CD4-positive, alpha-beta T cell (primary cell): ENCODE data around the gene KPNB1. TPM values are rescaled to one million over a fixed set of nuclear protein-coding genes. Genes with fewer than 3 reads are reported as not detected.

Experiments used
- ATAC-seq: fragments of 200-7000 bp; cut with Tn5 transposase; one replicate; pipeline ENCODE4 v1.10.0; 2022; ENCODE audit warnings: mild to moderate bottlenecking; ENCODE audit not compliant: poor library complexity
- CTCF ChIA-PET: fragments of 350-600 bp; sonication (Branson Sonifier 250); formaldehyde crosslinking; loops from one replicate; lab custom pipeline; 2021; ENCODE audit warnings: antibody characterized with exemption, inconsistent platforms; lab: Charles Lee
- POLR2A ChIA-PET: fragments of 350-600 bp; sonication (Branson Sonifier 250); formaldehyde crosslinking; loops from one replicate; lab custom pipeline; 2021; ENCODE audit warnings: antibody characterized with exemption, inconsistent platforms; lab: Charles Lee
- DNase-seq, 14 experiments: peaks; one replicate each; pipeline ENCODE4 v3.0.0-alpha.2; 2013 to 2020; ENCODE audit warnings: mixed read lengths in 2 of 14
- H3K27ac ChIP-seq, 2 donors: one replicate each; pipeline versions ENCODE4 v1.5.1 to v1.7.0; 2013; ENCODE audit warnings: low read length in 2 of 2, low read depth in 1 of 2, mild to moderate bottlenecking in 1 of 2
- H3K27me3 ChIP-seq, 2 experiments: 1 replicate in 1 of 2; 2 replicates in 1 of 2; pipeline versions ENCODE4 v1.6.1 to v1.7.0; 2013; ENCODE audit warnings: low read length in 2 of 2, control low read depth in 1 of 2, mild to moderate bottlenecking in 1 of 2, moderate library complexity in 1 of 2; ENCODE audit not compliant: insufficient read depth in 2 of 2, control insufficient read depth in 1 of 2
- H3K36me3 ChIP-seq: one replicate; pipeline ENCODE4 v1.6.1; 2013; ENCODE audit warnings: low read length, control low read depth; ENCODE audit not compliant: insufficient read depth
- H3K4me1 ChIP-seq: one replicate; pipeline ENCODE4 v1.6.1; 2013; ENCODE audit warnings: low read length, control low read depth; ENCODE audit not compliant: insufficient read depth
- H3K4me3 ChIP-seq: one replicate; pipeline ENCODE4 v1.5.1; 2013; ENCODE audit warnings: mild to moderate bottlenecking, low read length, moderate library complexity
- H3K9me3 ChIP-seq, 2 experiments: 1 replicate in 1 of 2; 2 replicates in 1 of 2; pipeline versions ENCODE4 v1.6.1 to v1.7.0; 2013; ENCODE audit warnings: low read length in 2 of 2, mild to moderate bottlenecking in 2 of 2, control low read depth in 1 of 2, moderate library complexity in 1 of 2; ENCODE audit not compliant: control insufficient read depth in 1 of 2, insufficient read depth in 1 of 2
- H3K27ac Mint-ChIP-seq: one replicate; pipeline ENCODE4 v1.8.0; 2020; ENCODE audit warnings: mixed read lengths
- H3K27me3 Mint-ChIP-seq: one replicate; pipeline ENCODE4 v1.8.0; 2021; ENCODE audit warnings: mixed read lengths
- H3K36me3 Mint-ChIP-seq: one replicate; pipeline ENCODE4 v1.8.0; 2021; ENCODE audit warnings: low read depth, mixed read lengths
- H3K4me1 Mint-ChIP-seq: one replicate; pipeline ENCODE4 v1.8.0; 2021; ENCODE audit warnings: low read depth, mixed read lengths
- H3K4me3 Mint-ChIP-seq: one replicate; pipeline ENCODE4 v1.8.0; 2020; ENCODE audit warnings: mild to moderate bottlenecking, mixed read lengths
- H3K9me3 Mint-ChIP-seq: one replicate; pipeline ENCODE4 v1.8.0; 2020; ENCODE audit warnings: mixed read lengths
- CTCF ChIP-seq: fragments of 200-600 bp; IDR thresholded peaks from one replicate; pipeline ENCODE4 v1.8.0; 2022; ENCODE audit warnings: antibody characterized with exemption, mild to moderate bottlenecking
- intact Hi-C, 2 experiments: fragments of 100-400 bp; cut with DNase I in 1 of 2; cut with micrococcal nuclease in 1 of 2; formaldehyde crosslinking; loops; one replicate each; pipeline versions ENCODE4 v1.15.1 to v1.9.0; 2023 to 2025; cut with DNase I, micrococcal nuclease
- total RNA-seq, 174 experiments: library from RNA in 2 of 174; stranded (reverse) in 2 of 174; gene quantifications; one replicate each; pipeline ENCODE4 v1.2.3 and lab custom pipeline; 2021 to 2026

KPNB1 gene
- total RNA-seq, 2 experiments from 2014 or later, result 145 to 151 TPM

GRCh38 chr17:47651704-47652103 is 2.0 kb downstream of the KPNB1 start:
- intact Hi-C loops, result loop anchor here in 1 of 2 experiments (5.0 kb wide), 3 partner anchors 246 to 396 kb away; partner anchors contain the start of genes CDK5RAP3, NFE2L1 and SP2
- Histone ChIP-seq H3K4me3 (no peak overlapping the region), H3K9me3 (no peaks in the 10 kb centered on the region), H3K4me1 (peaks cover 61% of the 10 kb centered on the region), H3K27me3 (no peaks in the 10 kb centered on the region), H3K27ac (no peak overlapping the region), H3K36me3 (peaks cover 51% of the 10 kb centered on the region)
- TF ChIP-seq CTCF, result no peak
- Mint-ChIP-seq H3K36me3 (peaks cover 69% of the 10 kb centered on the region), H3K27ac (peak overlapping the region; percentile 94), H3K9me3 (no peaks in the 10 kb centered on the region), H3K4me1 (peaks cover 71% of the 10 kb centered on the region), H3K4me3 (peak overlapping the region; percentile 55), H3K27me3 (no peaks in the 10 kb centered on the region)
- DNase-seq (no peak), ATAC-seq (no peak)
- CTCF ChIA-PET, result interaction anchor here (0.7 to 3.0 kb wide), 2 partner anchors 13 to 81 kb away, joined by 5 to 8 read pairs; partner anchors contain the start of gene TBX21
- POLR2A ChIA-PET, result interaction anchor here (0.7 to 5.3 kb wide), 6 partner anchors 7 to 1389 kb away, joined by 3 to 62 read pairs (median 6); partner anchors contain the start of gene OSBPL7

GRCh38 chr17:47652570-47652969 is 2.9 kb downstream of the KPNB1 start:
- Histone ChIP-seq H3K27ac (no peak overlapping the region), H3K4me3 (no peak overlapping the region), H3K36me3 (peaks cover 60% of the 10 kb centered on the region), H3K9me3 (no peaks in the 10 kb centered on the region), H3K4me1 (peaks cover 55% of the 10 kb centered on the region), H3K27me3 (no peaks in the 10 kb centered on the region)
- intact Hi-C loops, result loop anchor here in 1 of 2 experiments (5.0 kb wide), 3 partner anchors 245 to 395 kb away; partner anchors contain the start of genes CDK5RAP3, NFE2L1 and SP2
- Mint-ChIP-seq H3K4me3 (peak overlapping the region; percentile 51), H3K4me1 (peaks cover 77% of the 10 kb centered on the region), H3K36me3 (peaks cover 77% of the 10 kb centered on the region), H3K27ac (peak overlapping the region; percentile 94), H3K9me3 (no peaks in the 10 kb centered on the region), H3K27me3 (no peaks in the 10 kb centered on the region)
- ChIA-PET POLR2A (interaction anchor here (0.7 to 5.3 kb wide), 2 partner anchors 11 to 1390 kb away, joined by 3 to 62 read pairs; no protein-coding TSS in a partner anchor), CTCF (interaction anchor here (3.3 kb wide), 1 partner anchor 11 kb away, joined by 12 read pairs; no protein-coding TSS in a partner anchor)
- peak in 1 of 14 experiments; percentile 5 for DNase-seq
- no peak for ATAC-seq
- no peak for TF ChIP-seq CTCF

GRCh38 chr17:47653442-47653841 is 3.7 kb downstream of the KPNB1 start:
- Histone ChIP-seq H3K36me3 (peaks cover 69% of the 10 kb centered on the region), H3K27me3 (no peaks in the 10 kb centered on the region), H3K27ac (no peak overlapping the region), H3K4me3 (no peak overlapping the region), H3K4me1 (peaks cover 49% of the 10 kb centered on the region), H3K9me3 (no peaks in the 10 kb centered on the region)
- peak overlapping the region; percentile 42 for H3K27ac Mint-ChIP-seq
- H3K36me3 Mint-ChIP-seq, result peaks cover 84% of the 10 kb centered on the region
- no peaks in the 10 kb centered on the region for H3K27me3 Mint-ChIP-seq
- POLR2A ChIA-PET, result no interaction called here
- ATAC-seq (no peak), DNase-seq (no peak)
- TF ChIP-seq CTCF, result no peak
- CTCF ChIA-PET, result interaction anchor here (0.6 to 3.3 kb wide), 2 partner anchors 10 to 543 kb away, joined by 3 to 12 read pairs; no protein-coding TSS in a partner anchor
- H3K9me3 Mint-ChIP-seq, result no peaks in the 10 kb centered on the region
- H3K4me1 Mint-ChIP-seq, result peaks cover 78% of the 10 kb centered on the region
- peak overlapping the region; percentile 23 for H3K4me3 Mint-ChIP-seq
- intact Hi-C loops, result loop anchor here in 1 of 2 experiments (5.0 kb wide), 3 partner anchors 244 to 394 kb away; partner anchors contain the start of genes CDK5RAP3, NFE2L1 and SP2
